GM12873 (cell line): Measurements from ENCODE around the gene NEDD9.

Source experiments
- CTCF ChIP-seq: IDR thresholded peaks from 2 replicates; pipeline ENCODE4 v1.5.1; 2012; ENCODE audit warnings: low read depth, mild to moderate bottlenecking, moderate library complexity, low read length, control low read depth; ENCODE audit not compliant: insufficient read depth; ENCODE audit errors: missing control alignments

NEDD9 gene

DNA sequence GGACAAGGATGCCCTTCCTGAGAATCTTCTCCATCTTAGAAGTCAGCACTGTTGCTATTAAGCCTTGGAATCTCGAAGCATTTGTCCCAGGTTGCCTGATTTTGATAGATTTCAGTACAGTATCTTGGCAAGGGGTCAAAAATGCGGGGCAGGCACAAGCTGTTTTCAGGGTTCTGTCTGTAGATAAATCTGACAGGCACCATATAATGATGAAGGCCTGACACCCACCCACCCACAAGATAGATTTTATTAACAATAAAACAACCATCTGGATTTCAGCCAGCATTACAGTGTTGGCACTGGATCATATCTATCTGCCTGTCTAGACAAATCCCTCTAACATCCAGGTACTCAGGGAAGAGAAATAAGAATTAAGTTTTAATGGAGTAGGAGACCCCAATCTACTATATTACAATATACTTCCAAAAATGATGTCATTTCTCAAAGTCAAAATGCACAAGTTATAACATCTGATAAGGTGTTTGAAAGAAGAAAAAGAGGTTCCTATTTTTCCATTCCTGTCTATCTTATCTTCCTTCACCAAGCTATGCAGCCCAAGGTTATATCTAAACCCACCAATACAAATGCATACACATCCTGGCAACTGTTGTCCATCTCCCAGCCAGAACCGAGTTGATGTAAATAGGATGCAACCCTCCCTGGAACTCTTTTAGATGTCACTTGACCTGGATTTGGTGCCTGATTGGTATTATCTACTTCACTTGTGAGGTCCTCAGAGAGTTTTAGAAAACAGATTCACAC, 10.7 kb downstream of the NEDD9 start:
- TF ChIP-seq CTCF, result no peak

DNA sequence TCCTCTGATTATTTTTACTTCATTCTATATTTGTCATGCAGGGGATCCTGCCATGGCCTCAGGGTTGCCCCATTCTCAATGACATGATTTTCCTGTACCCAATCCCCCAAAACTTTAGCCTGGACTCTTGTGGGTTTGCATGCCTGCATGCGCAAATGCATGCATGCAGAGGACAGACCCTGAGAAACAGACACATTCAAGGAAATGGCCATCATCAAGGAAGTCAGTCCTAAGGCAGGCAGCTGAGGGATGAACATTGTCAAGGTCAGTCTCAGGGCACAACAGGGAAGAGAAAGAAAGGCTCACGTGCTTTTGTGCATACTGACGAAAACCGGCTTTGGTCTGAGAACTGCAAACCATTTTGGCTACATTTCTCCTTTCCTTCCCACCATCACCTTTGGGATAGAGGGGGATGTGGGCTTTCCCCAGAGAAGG, 13.1 kb downstream of the NEDD9 start:
- no peak for TF ChIP-seq CTCF

- TF ChIP-seq CTCF, result no peak
Measured at GRCh38 chr6:11218538-11219399, 13.7 kb downstream of the NEDD9 start.

GRCh38 chr6:11218102-11218442, 14.4 kb downstream of the NEDD9 start:
- TF ChIP-seq CTCF, result no peak

- TF ChIP-seq CTCF, result no peak
Measured at GRCh38 chr6:11217360-11218101, 14.9 kb downstream of the NEDD9 start.

- no peak for TF ChIP-seq CTCF
Measured at GRCh38 chr6:11215773-11216172, 16.7 kb downstream of the NEDD9 start.

DNA sequence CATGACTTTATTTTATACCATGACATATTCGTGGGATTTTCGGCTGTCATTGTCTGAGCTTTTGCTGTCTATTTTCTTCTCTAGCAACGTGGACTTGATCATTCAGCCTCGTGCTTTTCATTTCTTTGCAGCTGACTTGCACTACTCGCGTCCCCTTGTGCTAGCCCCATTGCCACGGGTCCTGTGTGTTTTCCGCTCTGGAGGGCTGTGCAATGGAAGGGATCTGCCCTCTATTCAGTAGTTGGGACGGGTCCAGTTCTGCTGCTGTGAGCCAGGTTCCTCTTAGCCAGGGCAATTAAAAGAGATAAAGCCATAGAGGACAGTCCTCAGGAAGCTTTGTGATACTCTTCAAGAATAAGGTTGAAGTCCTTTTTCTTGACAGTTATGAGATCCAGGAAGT, 17.6 kb downstream of the NEDD9 start:
- TF ChIP-seq CTCF, result no peak
